ENCODE data around the gene SNRPB.

Gene SNRPB

DNA sequence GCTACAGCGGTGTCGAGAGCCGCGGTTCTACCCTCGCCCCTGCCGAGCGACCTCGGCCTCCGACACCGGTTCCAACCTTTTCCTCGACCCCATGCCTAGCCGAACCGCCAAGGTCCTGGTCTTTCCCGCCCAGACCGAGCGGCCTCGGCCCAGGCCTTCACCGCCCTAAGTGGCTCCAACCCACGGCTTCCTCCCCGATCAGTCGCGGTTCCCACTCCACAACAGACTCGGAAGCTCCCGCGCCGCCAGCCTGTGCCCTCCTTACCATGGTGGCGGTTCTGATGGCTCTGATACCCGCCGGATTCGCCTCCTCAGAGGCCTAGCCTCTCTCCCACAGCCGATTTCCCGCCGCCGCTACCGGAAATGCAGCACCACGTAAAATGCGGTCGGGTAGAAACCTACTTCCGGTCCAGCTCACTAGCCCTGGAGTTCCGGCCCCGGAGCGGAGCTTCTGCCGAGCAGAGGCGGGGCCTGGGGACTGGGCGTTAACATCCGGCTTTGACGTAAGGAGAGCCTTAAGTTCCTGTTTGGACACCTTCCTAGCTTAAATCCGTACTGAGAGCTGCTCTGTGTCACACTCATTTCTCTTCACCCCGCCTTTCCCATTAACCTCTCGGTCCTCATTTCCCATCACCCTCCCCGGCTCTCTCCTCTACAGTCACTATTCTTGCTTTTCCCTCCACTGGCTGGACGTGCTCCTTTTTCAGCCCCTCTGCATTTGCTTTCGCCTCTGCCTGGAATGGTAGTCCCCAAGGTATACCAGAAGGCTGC, at the start of gene SNRPB:
TSS of gene SNRPB (minus strand) at position 367 of the 771 bp plus-strand sequence. CDS start at position 268, 99 bp downstream.
- TF ChIP-seq, protein P1, sequence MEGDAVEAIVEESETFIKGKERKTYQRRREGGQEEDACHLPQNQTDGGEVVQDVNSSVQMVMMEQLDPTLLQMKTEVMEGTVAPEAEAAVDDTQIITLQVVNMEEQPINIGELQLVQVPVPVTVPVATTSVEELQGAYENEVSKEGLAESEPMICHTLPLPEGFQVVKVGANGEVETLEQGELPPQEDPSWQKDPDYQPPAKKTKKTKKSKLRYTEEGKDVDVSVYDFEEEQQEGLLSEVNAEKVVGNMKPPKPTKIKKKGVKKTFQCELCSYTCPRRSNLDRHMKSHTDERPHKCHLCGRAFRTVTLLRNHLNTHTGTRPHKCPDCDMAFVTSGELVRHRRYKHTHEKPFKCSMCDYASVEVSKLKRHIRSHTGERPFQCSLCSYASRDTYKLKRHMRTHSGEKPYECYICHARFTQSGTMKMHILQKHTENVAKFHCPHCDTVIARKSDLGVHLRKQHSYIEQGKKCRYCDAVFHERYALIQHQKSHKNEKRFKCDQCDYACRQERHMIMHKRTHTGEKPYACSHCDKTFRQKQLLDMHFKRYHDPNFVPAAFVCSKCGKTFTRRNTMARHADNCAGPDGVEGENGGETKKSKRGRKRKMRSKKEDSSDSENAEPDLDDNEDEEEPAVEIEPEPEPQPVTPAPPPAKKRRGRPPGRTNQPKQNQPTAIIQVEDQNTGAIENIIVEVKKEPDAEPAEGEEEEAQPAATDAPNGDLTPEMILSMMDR (IDR thresholded peaks at IDR 0.05; ENCODE audit: borderline replicate concordance, control extremely low read depth, extremely low read depth, insufficient read depth, missing control alignments): no peak
- in situ Hi-C loops (cut with MboI; ENCODE audit: low sequenced_read_pairs, unreplicated experiment): loop anchor here (25.0 kb wide), 1 partner anchor 258 kb away; no protein-coding TSS in a partner anchor
- peak; percentile 97 for DNase-seq (ENCODE audit: low spot score)

DNA sequence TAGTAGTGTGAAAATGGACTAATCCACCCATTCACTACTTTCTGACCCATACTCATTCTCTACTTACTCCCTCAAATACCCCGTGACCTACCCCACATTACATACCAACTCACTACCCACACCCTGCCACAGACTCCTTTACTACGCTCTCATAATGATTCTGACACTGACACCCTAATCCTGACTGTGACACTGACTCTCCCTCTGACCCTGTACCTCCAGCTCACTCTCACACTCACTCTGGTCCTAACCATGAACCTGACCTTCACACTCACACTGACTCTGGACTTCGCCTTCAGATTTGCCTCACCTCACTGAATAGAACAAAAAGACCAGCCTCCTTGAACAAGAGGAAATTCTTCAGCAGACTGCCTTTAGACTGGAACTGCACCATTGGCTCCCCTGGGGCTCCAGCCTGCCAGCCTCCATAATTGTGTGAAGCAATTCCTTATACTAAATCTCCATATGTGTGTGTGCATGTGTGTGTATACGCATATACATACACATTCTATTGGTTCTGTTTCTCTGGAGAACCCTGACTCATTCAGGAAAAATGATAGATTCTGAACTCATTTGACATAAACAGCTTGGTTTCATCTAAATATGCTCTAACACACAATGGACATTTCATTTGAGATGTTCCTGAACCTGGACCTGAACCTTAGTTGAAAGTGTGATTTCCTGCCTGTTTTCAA, 48.7 kb upstream of the SNRPB start:
- no peak for DNase-seq (ENCODE audit: low spot score)
- in situ Hi-C loops (cut with MboI; ENCODE audit: low sequenced_read_pairs, unreplicated experiment): no loop called here
- TF ChIP-seq, protein P1 (IDR thresholded peaks at IDR 0.05; ENCODE audit: borderline replicate concordance, control extremely low read depth, extremely low read depth, insufficient read depth, missing control alignments): no peak

DNA sequence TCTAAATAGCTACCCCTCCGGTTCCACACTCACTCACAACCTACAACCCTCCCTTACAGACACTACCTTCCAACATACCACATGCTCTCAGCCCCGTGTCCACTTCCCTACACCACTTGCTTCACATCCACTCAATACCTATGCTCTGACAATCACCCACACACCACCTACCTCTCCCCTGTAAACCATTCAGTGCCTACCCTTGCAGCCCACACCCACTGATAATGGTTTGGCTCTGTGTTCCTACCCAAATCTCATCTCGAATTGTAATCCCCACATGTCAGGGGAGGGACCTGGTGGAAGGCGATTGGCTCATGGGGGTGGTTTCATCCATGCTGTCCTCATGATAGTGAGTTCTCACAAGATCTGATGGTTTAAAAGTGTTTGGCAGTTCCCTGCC, 48.0 kb upstream of the SNRPB start:
- TF ChIP-seq, protein P1 (IDR thresholded peaks at IDR 0.05; ENCODE audit: borderline replicate concordance, control extremely low read depth, extremely low read depth, insufficient read depth, missing control alignments): no peak
- no peak for DNase-seq (ENCODE audit: low spot score)
- in situ Hi-C loops (cut with MboI; ENCODE audit: low sequenced_read_pairs, unreplicated experiment): no loop called here

DNA sequence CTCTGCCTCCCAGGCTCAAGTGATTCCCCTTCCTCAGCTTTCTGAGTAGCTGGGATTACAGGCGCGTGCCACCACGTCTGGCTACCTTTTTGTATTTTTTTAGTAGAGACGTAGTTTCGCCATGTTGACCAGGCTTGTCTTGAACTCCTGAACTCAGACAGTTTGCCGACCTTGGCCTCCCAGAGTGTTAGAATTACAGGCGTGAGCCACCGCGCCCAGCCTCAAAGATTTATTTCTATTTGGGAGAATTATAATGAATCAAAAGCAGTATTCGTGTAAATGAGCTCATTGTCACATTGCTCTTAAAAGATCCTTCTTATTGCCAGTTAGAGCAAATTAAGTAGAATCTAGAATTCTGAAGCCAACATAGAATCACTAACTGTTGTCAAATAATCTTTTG, 47.5 kb upstream of the SNRPB start:
- no peak for DNase-seq (ENCODE audit: low spot score)
- in situ Hi-C loops (cut with MboI; ENCODE audit: low sequenced_read_pairs, unreplicated experiment): no loop called here
- TF ChIP-seq, protein P1 (IDR thresholded peaks at IDR 0.05; ENCODE audit: borderline replicate concordance, control extremely low read depth, extremely low read depth, insufficient read depth, missing control alignments): no peak

DNA sequence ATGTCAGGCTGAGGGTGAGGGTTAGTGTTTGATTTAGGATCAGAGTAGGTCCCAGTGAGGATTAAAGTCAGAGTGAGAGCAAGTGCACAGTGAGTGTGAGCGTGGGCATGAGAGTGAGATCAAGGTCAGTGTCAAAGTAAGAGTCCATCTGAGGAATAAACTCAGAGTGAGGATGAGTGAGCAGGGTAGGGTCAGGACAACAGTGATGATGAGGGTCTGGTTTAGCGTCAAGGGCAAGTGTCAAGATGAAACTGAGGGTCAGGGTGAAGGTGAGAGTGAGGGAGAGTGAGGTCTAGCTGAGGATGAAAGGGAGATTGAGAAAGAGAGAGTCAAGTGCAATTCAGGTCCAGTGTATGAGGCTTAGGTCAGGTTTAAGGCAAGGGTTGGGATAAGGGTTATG, 45.8 kb upstream of the SNRPB start:
- no peak for DNase-seq (ENCODE audit: low spot score)
- TF ChIP-seq, protein P1 (IDR thresholded peaks at IDR 0.05; ENCODE audit: borderline replicate concordance, control extremely low read depth, extremely low read depth, insufficient read depth, missing control alignments): no peak
- in situ Hi-C loops (cut with MboI; ENCODE audit: low sequenced_read_pairs, unreplicated experiment): no loop called here

DNA sequence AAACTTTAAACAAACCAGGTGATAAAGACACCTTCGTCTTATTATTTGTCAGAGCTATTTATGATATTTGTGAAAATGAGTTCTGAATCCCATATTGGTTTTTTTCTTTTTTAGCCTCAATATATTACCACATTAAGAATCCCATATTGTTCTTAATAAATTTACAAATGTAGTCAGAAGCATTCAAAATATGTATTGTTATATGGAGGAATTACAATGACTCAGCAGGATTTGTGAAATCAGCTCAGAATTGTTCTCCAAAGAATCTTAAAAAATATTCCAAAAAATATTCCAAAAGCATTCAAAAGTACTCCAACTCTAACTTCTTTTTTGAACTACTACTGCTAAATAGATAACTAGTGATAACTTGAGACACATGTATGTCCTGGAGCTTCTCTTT, 44.6 kb upstream of the SNRPB start:
- no peak for DNase-seq (ENCODE audit: low spot score)
- in situ Hi-C loops (cut with MboI; ENCODE audit: low sequenced_read_pairs, unreplicated experiment): no loop called here
- TF ChIP-seq, protein P1 (IDR thresholded peaks at IDR 0.05; ENCODE audit: borderline replicate concordance, control extremely low read depth, extremely low read depth, insufficient read depth, missing control alignments): no peak
